Measurements from ENCODE around the gene FAM72A. TPM values are rescaled to one million over a fixed set of nuclear protein-coding genes. Genes with fewer than 3 reads are reported as not detected.

Gene FAM72A
- total and polyA plus RNA-seq, 2 donors (not counting 3 experiments of a cell fraction or from before 2014, with no cell fraction given), result 3.4 to 9.6 TPM

DNA sequence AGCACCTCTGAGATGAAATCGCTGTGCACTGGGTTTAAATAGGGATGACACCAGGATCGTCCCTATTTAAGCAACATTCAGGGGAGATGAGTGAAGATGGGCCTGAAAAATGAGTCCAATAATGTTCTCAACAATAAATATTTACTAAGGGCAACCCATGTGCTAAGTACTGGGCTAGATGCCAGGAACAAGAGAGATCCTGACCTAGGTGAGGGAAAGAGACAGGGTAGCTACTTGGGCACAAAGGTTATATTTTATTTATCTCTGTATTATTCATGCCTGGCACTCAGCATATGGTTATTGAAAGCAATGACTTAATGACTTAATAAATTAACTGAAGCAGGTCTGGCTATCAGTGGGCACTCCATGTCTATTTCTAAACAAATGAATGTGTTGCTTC is 58.0 kb downstream of the FAM72A start:
- POLR2A ChIA-PET, result no interaction called here
- no peaks in the 10 kb centered on the region for H3K9me3 ChIP-seq (replicated peaks; ENCODE audit: control insufficient read depth, insufficient read depth, low read length)
- H3K27me3 ChIP-seq (ENCODE audit: control insufficient read depth in 2 of 2, insufficient read depth in 2 of 2, low read length in 2 of 2), result peaks cover 31 to 35% of the 10 kb centered on the region in 2 experiments
- intact Hi-C loops (cut with micrococcal nuclease), result no loop called here
- TF ChIP-seq, protein P1, sequence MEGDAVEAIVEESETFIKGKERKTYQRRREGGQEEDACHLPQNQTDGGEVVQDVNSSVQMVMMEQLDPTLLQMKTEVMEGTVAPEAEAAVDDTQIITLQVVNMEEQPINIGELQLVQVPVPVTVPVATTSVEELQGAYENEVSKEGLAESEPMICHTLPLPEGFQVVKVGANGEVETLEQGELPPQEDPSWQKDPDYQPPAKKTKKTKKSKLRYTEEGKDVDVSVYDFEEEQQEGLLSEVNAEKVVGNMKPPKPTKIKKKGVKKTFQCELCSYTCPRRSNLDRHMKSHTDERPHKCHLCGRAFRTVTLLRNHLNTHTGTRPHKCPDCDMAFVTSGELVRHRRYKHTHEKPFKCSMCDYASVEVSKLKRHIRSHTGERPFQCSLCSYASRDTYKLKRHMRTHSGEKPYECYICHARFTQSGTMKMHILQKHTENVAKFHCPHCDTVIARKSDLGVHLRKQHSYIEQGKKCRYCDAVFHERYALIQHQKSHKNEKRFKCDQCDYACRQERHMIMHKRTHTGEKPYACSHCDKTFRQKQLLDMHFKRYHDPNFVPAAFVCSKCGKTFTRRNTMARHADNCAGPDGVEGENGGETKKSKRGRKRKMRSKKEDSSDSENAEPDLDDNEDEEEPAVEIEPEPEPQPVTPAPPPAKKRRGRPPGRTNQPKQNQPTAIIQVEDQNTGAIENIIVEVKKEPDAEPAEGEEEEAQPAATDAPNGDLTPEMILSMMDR (IDR thresholded peaks at IDR 0.05; ENCODE audit: extremely low read depth in 1 of 2, insufficient read depth in 1 of 2, low read depth in 1 of 2, low read length in 2 of 2), result no peak
- TF ChIP-seq POLR2A (IDR thresholded peaks at IDR 0.05; ENCODE audit: low read depth, low read length) (no peak), GATA2 (IDR thresholded peaks at IDR 0.05; ENCODE audit: insufficient read depth, insufficient read length, low read depth, low read length) (no peak), FOS (IDR thresholded peaks at IDR 0.05; ENCODE audit: borderline replicate concordance, insufficient read depth, low read length) (no peak), JUN (IDR thresholded peaks at IDR 0.05; ENCODE audit: borderline replicate concordance, insufficient read depth, insufficient read length, low read depth) (no peak), POLR2AphosphoS5 (IDR thresholded peaks at IDR 0.05; ENCODE audit: insufficient read depth, low read depth, low read length) (no peak)
- H2AFZ ChIP-seq (ENCODE audit: low read depth, low read length), result no peak overlapping the region
- no peaks in the 10 kb centered on the region for H3K4me1 ChIP-seq (ENCODE audit: control insufficient read depth, extremely low read depth, insufficient read depth, low read length)
- H3K4me3 ChIP-seq (replicated peaks in 1 of 3; ENCODE audit: insufficient read depth in 1 of 3, low read depth in 1 of 3, low read length in 3 of 3), result no peak overlapping the region
- no peaks in the 10 kb centered on the region for H3K9me1 ChIP-seq (replicated peaks; ENCODE audit: control insufficient read depth, extremely low read depth, insufficient read depth, low read length)
- CTCF ChIA-PET, result no interaction called here
- H3K79me2 ChIP-seq (ENCODE audit: control insufficient read depth, insufficient read depth, low read length), result no peaks in the 10 kb centered on the region
- H4K20me1 ChIP-seq (replicated peaks; ENCODE audit: control insufficient read depth, extremely low read depth, insufficient read depth, low read length), result no peaks in the 10 kb centered on the region
- dilution Hi-C loops (cut with MboI; ENCODE audit: extremely low pct_ligation_motif_present, low sequenced_read_pairs), result no loop called here
- H3K36me3 ChIP-seq (ENCODE audit: control insufficient read depth in 2 of 2, extremely low read depth in 1 of 2, insufficient read depth in 2 of 2, low read length in 2 of 2), result no peaks in the 10 kb centered on the region
- H3K27ac ChIP-seq (ENCODE audit: insufficient read depth, low read depth, low read length), result no peak overlapping the region
- BruUV-seq (replicated peaks), result no TSS peak
- DNase-seq (ENCODE audit: low read depth, low spot score) (no peak), FAIRE-seq (no peak)
- H3K4me2 ChIP-seq (ENCODE audit: insufficient read depth, low read length), result no peak overlapping the region
- no peak overlapping the region for H3K9ac ChIP-seq (replicated peaks; ENCODE audit: extremely low read depth, insufficient read depth, low read length)
